GM23248 (cell line): ENCODE measurements around the gene EVA1C. TPM values are rescaled to one million over a fixed set of nuclear protein-coding genes. Genes with fewer than 3 reads are reported as not detected.
A peak's percentile ranks its signal among the peaks of the same experiment; 100 is the strongest.

Experiments used
- DNase-seq: peaks from one replicate; pipeline ENCODE4 v3.0.0-alpha.2; 2015
- H2AFZ ChIP-seq: fragments of 200-600 bp; sonication (generic); 2 replicates; pipeline ENCODE4 v1.6.1; 2016; ENCODE audit warnings: antibody characterized with exemption
- H3F3A ChIP-seq: fragments of 200-600 bp; sonication (generic); 2 replicates; pipeline ENCODE4 v1.6.1; 2016; ENCODE audit warnings: mild to moderate bottlenecking, antibody characterized with exemption, mixed run types; ENCODE audit not compliant: insufficient read depth
- H3K27ac ChIP-seq: fragments of 200-600 bp; sonication (generic); 2 replicates; pipeline ENCODE4 v1.5.1; 2016; ENCODE audit warnings: mild to moderate bottlenecking
- H3K27me3 ChIP-seq: fragments of 200-600 bp; sonication (generic); replicated peaks from 2 replicates; pipeline ENCODE4 v1.6.1; 2016; ENCODE audit warnings: mild to moderate bottlenecking; ENCODE audit not compliant: insufficient read depth
- H3K36me3 ChIP-seq: fragments of 200-600 bp; sonication (generic); 2 replicates; pipeline ENCODE4 v1.6.1; 2016; ENCODE audit warnings: low read depth, mild to moderate bottlenecking
- H3K4me1 ChIP-seq: fragments of 200-600 bp; sonication (generic); 2 replicates; pipeline ENCODE4 v1.6.1; 2016; ENCODE audit warnings: mild to moderate bottlenecking; ENCODE audit not compliant: insufficient read depth
- H3K4me2 ChIP-seq: fragments of 200-600 bp; sonication (generic); one replicate; pipeline ENCODE4 v1.6.1; 2016; ENCODE audit warnings: mild to moderate bottlenecking; ENCODE audit not compliant: unreplicated experiment
- H3K4me3 ChIP-seq: fragments of 200-600 bp; sonication (generic); 2 replicates; pipeline ENCODE4 v1.5.1; 2016; ENCODE audit warnings: mild to moderate bottlenecking
- H3K79me2 ChIP-seq: fragments of 200-600 bp; sonication (generic); 2 replicates; pipeline ENCODE4 v1.6.1; 2016; ENCODE audit warnings: mild to moderate bottlenecking; ENCODE audit not compliant: insufficient read depth
- H3K9ac ChIP-seq: fragments of 200-600 bp; sonication (generic); 2 replicates; pipeline ENCODE4 v1.6.1; 2016; ENCODE audit warnings: mild to moderate bottlenecking
- H3K9me2 ChIP-seq: fragments of 200-600 bp; sonication (generic); 2 replicates; pipeline ENCODE4 v1.6.1; 2016; ENCODE audit warnings: mixed run types, mild to moderate bottlenecking, moderate library complexity; ENCODE audit not compliant: insufficient read depth
- H3K9me3 ChIP-seq: fragments of 200-600 bp; sonication (generic); one replicate; pipeline ENCODE4 v1.6.1; 2017; ENCODE audit warnings: low read depth
- H4K20me1 ChIP-seq: fragments of 200-600 bp; sonication (generic); 2 replicates; pipeline ENCODE4 v1.6.0; 2016; ENCODE audit not compliant: insufficient read depth
- EZH2 ChIP-seq: fragments of 200-600 bp; sonication (generic); IDR thresholded peaks from 2 replicates; pipeline ENCODE4 v1.6.1; 2018; ENCODE audit warnings: antibody characterized with exemption, mild to moderate bottlenecking; ENCODE audit not compliant: insufficient read depth, poor library complexity, severe bottlenecking
- EZH2phosphoT487 ChIP-seq: fragments of 200-600 bp; sonication (generic); IDR thresholded peaks from 2 replicates; pipeline ENCODE4 v1.6.1; 2018; ENCODE audit warnings: antibody characterized with exemption, moderate library complexity, mild to moderate bottlenecking, low read depth; ENCODE audit not compliant: insufficient read depth
- WGBS, 2 experiments: methylation state at CpG; one replicate each; pipeline ENCODE4 v1.1.6; 2015 to 2017; ENCODE audit warnings: low lambda C conversion rate in 2 of 2, low coverage in 1 of 2; ENCODE audit errors: missing lambda C conversion rate in 2 of 2; 5-methylcytosine and 5-hydroxymethylcytosine counted together
- in situ Hi-C: fragments of 300-500 bp; cut with MboI; formaldehyde crosslinking; loops from 2 replicates; pipeline ENCODE4 v1.15.0; 2020
- polyA plus RNA-seq: library from polyadenylated mRNA; unstranded; fragments of >200 nt; fragmentation: Nextera tagmentation; extraction: Ambion mirVana; gene quantifications from 2 replicates; pipeline ENCODE4 v1.2.1, GENCODE V29; 2016
- total RNA-seq: library from RNA; depleted of rRNA; stranded (reverse); fragments of >200 nt; shearing (Covaris generic); gene quantifications from 2 replicates; pipeline ENCODE4 v1.2.3, GENCODE V29; 2014

Gene EVA1C
- total and polyA plus RNA-seq, 2 experiments from 2014 or later = 1.9 to 2.2 TPM

GRCh38 chr21:32380940-32381339 lies 31.6 kb upstream of the EVA1C start:
- H3K36me3 ChIP-seq = peaks cover 35% of the 10 kb centered on the region
- no peaks in the 10 kb centered on the region for H3K9me3 ChIP-seq
- peaks cover 23% of the 10 kb centered on the region; the same call in 1 of the 2 replicates for H3F3A ChIP-seq
- no peak overlapping the region for H3K4me3 ChIP-seq
- H3K4me2 ChIP-seq = no peak overlapping the region
- TF ChIP-seq EZH2phosphoT487 (no peak), EZH2 (no peak)
- no peaks in the 10 kb centered on the region for H3K9me2 ChIP-seq
- no peak for DNase-seq
- H2AFZ ChIP-seq = no peak overlapping the region
- peaks cover 26% of the 10 kb centered on the region for H3K4me1 ChIP-seq
- no peaks in the 10 kb centered on the region for H3K27me3 ChIP-seq
- peaks cover 86% of the 10 kb centered on the region for H3K79me2 ChIP-seq
- in situ Hi-C loops = no loop called here
- 0 out of 2 replicates have a peak overlapping the region, but pooled peaks have one; percentile 65 for H3K27ac ChIP-seq
- WGBS, 2 experiments = 80 to 81% methylated on average over 4 of the region's 4 CpGs
- peak overlapping the region; percentile 7; the same call in 1 of the 2 replicates for H3K9ac ChIP-seq
- H4K20me1 ChIP-seq = no peaks in the 10 kb centered on the region

GRCh38 chr21:32381571-32381970 lies 30.9 kb upstream of the EVA1C start:
- no peak overlapping the region for H3K4me2 ChIP-seq
- in situ Hi-C loops = no loop called here
- 72 to 76% methylated on average over 6 of the region's 6 CpGs for WGBS, 2 experiments
- H3K9ac ChIP-seq = peak overlapping the region; percentile 7; the same call in 1 of the 2 replicates
- no peak overlapping the region for H3K4me3 ChIP-seq
- no peaks in the 10 kb centered on the region for H3K9me2 ChIP-seq
- peaks cover 86% of the 10 kb centered on the region for H3K79me2 ChIP-seq
- H3K9me3 ChIP-seq = no peaks in the 10 kb centered on the region
- no peaks in the 10 kb centered on the region for H4K20me1 ChIP-seq
- no peak overlapping the region for H2AFZ ChIP-seq
- H3K4me1 ChIP-seq = peaks cover 29% of the 10 kb centered on the region
- H3K27me3 ChIP-seq = no peaks in the 10 kb centered on the region
- DNase-seq = peak; percentile 24
- TF ChIP-seq EZH2 = no peak
- no peak for TF ChIP-seq EZH2phosphoT487
- H3F3A ChIP-seq = peaks cover 25% of the 10 kb centered on the region
- peaks cover 34% of the 10 kb centered on the region for H3K36me3 ChIP-seq
- H3K27ac ChIP-seq = peak overlapping the region; percentile 65

DNA sequence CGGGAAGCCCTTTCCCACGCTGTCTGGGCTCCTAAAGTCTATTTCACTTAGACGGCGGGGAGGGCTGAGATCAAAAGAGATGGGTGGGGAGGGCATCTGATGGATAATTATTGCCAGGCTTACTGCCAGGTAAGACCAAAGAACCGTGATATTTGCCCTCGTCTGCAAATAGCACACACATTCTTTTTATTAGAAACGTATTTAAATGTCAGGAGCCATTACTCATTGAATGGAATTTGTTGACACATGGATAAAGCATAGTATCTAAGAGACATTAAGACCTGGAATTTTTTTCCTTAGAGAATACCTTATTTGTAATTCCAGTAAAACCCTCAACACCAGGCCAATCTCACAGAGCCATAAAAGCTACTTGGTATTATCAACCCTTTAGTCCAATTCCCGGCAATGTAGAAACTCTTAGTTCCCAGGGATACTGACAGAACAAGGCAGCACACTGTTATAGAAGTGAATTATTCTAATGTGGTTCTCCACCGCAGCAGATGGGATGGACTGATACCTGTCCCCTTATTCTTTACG lies 30.3 kb upstream of the EVA1C start:
- 52% methylated on average over 10 of the region's 10 CpGs for WGBS, 2 experiments
- Histone ChIP-seq H3K9me2 (no peaks in the 10 kb centered on the region), H3K9me3 (no peaks in the 10 kb centered on the region), H2AFZ (no peak overlapping the region), H3K27ac (peak overlapping the region; percentile 65), H3K9ac (peak overlapping the region; percentile 12; the same call in 1 of the 2 replicates), H3K79me2 (peaks cover 86% of the 10 kb centered on the region), H3K36me3 (peaks cover 31% of the 10 kb centered on the region), H3F3A (peaks cover 27% of the 10 kb centered on the region), H3K4me1 (peaks cover 32% of the 10 kb centered on the region), H4K20me1 (no peaks in the 10 kb centered on the region), H3K27me3 (no peaks in the 10 kb centered on the region), H3K4me2 (peak overlapping the region; percentile 18), H3K4me3 (no peak overlapping the region)
- TF ChIP-seq EZH2phosphoT487 = no peak
- no peak for TF ChIP-seq EZH2
- in situ Hi-C loops = no loop called here
- DNase-seq = peak; percentile 69

DNA sequence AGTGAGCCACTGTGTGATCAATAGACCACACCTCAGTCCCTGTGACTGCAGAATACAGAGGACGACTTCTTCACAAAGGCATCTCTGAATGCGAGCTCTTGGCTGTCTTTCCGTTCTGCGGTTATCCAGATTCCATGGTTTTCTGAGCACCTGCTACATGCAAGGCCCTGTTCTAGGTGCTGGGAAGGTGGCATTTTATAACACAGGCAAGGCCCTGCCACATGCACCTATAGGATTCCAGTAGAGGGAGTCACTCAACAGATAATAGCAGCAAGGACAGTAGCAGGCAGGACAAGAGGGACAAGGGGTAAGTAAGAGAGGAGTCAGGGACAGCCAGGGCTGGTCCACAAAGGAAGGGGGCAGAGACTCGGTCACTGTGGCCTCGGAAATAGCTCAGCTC lies 28.7 kb upstream of the EVA1C start:
- no peak for DNase-seq
- no peaks in the 10 kb centered on the region; the same call in 1 of the 2 replicates for H4K20me1 ChIP-seq
- no peak overlapping the region for H3K27ac ChIP-seq
- peaks cover 33% of the 10 kb centered on the region for H3K4me1 ChIP-seq
- TF ChIP-seq EZH2 (no peak), EZH2phosphoT487 (no peak)
- no peaks in the 10 kb centered on the region for H3K9me3 ChIP-seq
- no peak overlapping the region for H3K4me3 ChIP-seq
- peaks cover 86% of the 10 kb centered on the region for H3K79me2 ChIP-seq
- in situ Hi-C loops = no loop called here
- 84 to 86% methylated on average over 6 of the region's 6 CpGs for WGBS, 2 experiments
- H3K36me3 ChIP-seq = peaks cover 31% of the 10 kb centered on the region
- no peaks in the 10 kb centered on the region for H3K27me3 ChIP-seq
- H3K9me2 ChIP-seq = no peaks in the 10 kb centered on the region
- H3K4me2 ChIP-seq = no peak overlapping the region
- H3K9ac ChIP-seq = no peak overlapping the region
- peaks cover 29% of the 10 kb centered on the region for H3F3A ChIP-seq
- H2AFZ ChIP-seq = no peak overlapping the region
